Measurements from ENCODE around the gene CHRNA5. TPM values are rescaled to one million over a fixed set of nuclear protein-coding genes. Genes with fewer than 3 reads are reported as not detected.
"Not testable (repeated sequence)": the region's sequence is repeated elsewhere in the genome, so short reads cannot be mapped to it uniquely, and the experiment has no call there.

CHRNA5 gene
- total RNA-seq, 1 donor from 2014 or later = 23.0 TPM

DNA sequence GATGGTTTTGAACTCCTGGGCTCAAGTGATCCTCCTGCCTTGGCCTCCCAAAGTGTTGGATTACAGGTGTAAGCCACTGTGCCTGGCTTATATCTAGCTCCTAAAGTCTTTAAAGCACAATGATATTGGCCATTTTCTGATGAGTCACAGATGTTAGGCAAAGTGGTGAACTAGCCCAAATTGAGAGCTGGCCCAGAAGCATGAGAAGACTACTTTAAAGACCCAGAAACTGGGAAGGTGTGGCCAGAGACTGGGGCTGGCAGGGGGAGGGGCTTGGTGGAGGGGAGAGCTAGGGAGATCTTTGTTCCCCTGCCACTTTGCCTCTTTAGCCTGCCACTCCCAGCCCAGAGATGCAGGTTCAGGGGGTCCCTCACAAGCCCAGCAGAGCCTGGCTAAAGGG, 33.9 kb downstream of the CHRNA5 start:
- no peak overlapping the region for H3K4me3 Mint-ChIP-seq
- DNase-seq (ENCODE audit: low read depth, low spot score) = no peak
- no peaks in the 10 kb centered on the region for H3K4me1 Mint-ChIP-seq
- peaks cover 8% of the 10 kb centered on the region for H3K36me3 Mint-ChIP-seq (ENCODE audit: low read depth)
- H3K27ac Mint-ChIP-seq (ENCODE audit: unreplicated experiment) = no peak overlapping the region
- no peaks in the 10 kb centered on the region for H3K9me3 Mint-ChIP-seq
- no peaks in the 10 kb centered on the region for H3K27me3 Mint-ChIP-seq (ENCODE audit: low read depth)
- TF ChIP-seq CTCF (conservative IDR thresholded peaks at IDR 0.05) = no peak

GRCh38 chr15:78603467-78603866, 38.1 kb downstream of the CHRNA5 start:
- H3K27me3 Mint-ChIP-seq (ENCODE audit: low read depth) = peaks cover 11% of the 10 kb centered on the region
- H3K4me3 Mint-ChIP-seq = no peak overlapping the region
- no peaks in the 10 kb centered on the region for H3K4me1 Mint-ChIP-seq
- H3K9me3 Mint-ChIP-seq = no peaks in the 10 kb centered on the region
- no peak overlapping the region for H3K27ac Mint-ChIP-seq (ENCODE audit: unreplicated experiment)
- no peak for TF ChIP-seq CTCF (conservative IDR thresholded peaks at IDR 0.05)
- peaks cover 8% of the 10 kb centered on the region for H3K36me3 Mint-ChIP-seq (ENCODE audit: low read depth)
- no peak for DNase-seq (ENCODE audit: low read depth, low spot score)

GRCh38 chr15:78604420-78604819, 39.1 kb downstream of the CHRNA5 start:
- H3K27me3 Mint-ChIP-seq (ENCODE audit: low read depth) = peaks cover 16% of the 10 kb centered on the region
- no peaks in the 10 kb centered on the region for H3K4me1 Mint-ChIP-seq
- no peak overlapping the region for H3K27ac Mint-ChIP-seq (ENCODE audit: unreplicated experiment)
- no peaks in the 10 kb centered on the region for H3K9me3 Mint-ChIP-seq
- no peak for TF ChIP-seq CTCF (conservative IDR thresholded peaks at IDR 0.05)
- no peak for DNase-seq (ENCODE audit: low read depth, low spot score)
- peaks cover 8% of the 10 kb centered on the region for H3K36me3 Mint-ChIP-seq (ENCODE audit: low read depth)
- H3K4me3 Mint-ChIP-seq = no peak overlapping the region

GRCh38 chr15:78605201-78605600, 39.9 kb downstream of the CHRNA5 start:
- Mint-ChIP-seq H3K4me3 (no peak overlapping the region), H3K27me3 (ENCODE audit: low read depth) (peaks cover 22% of the 10 kb centered on the region), H3K27ac (ENCODE audit: unreplicated experiment) (no peak overlapping the region), H3K4me1 (no peaks in the 10 kb centered on the region), H3K36me3 (ENCODE audit: low read depth) (peaks cover 8% of the 10 kb centered on the region), H3K9me3 (no peaks in the 10 kb centered on the region)
- DNase-seq (ENCODE audit: low read depth, low spot score) = no peak
- TF ChIP-seq CTCF (conservative IDR thresholded peaks at IDR 0.05) = no peak

- Mint-ChIP-seq H3K36me3 (ENCODE audit: low read depth) (peaks cover 8% of the 10 kb centered on the region), H3K27ac (ENCODE audit: unreplicated experiment) (no peak overlapping the region), H3K4me3 (no peak overlapping the region), H3K27me3 (ENCODE audit: low read depth) (peaks cover 24% of the 10 kb centered on the region), H3K9me3 (no peaks in the 10 kb centered on the region), H3K4me1 (no peaks in the 10 kb centered on the region)
- DNase-seq (ENCODE audit: low read depth, low spot score) = no peak
- no peak for TF ChIP-seq CTCF (conservative IDR thresholded peaks at IDR 0.05)
Measured at GRCh38 chr15:78605680-78606079, 40.4 kb downstream of the CHRNA5 start.

- not testable (repeated sequence) for DNase-seq (ENCODE audit: low read depth, low spot score); H3K4me1 Mint-ChIP-seq; H3K9me3 Mint-ChIP-seq; H3K4me3 Mint-ChIP-seq; H3K27ac Mint-ChIP-seq (ENCODE audit: unreplicated experiment); H3K36me3 Mint-ChIP-seq (ENCODE audit: low read depth)
- H3K27me3 Mint-ChIP-seq (ENCODE audit: low read depth) = peaks cover 25% of the 10 kb centered on the region
Measured at GRCh38 chr15:78609551-78609950, 44.2 kb downstream of the CHRNA5 start.

Measured in neural crest cell (in vitro differentiated cells).